Body of pancreas (tissue), 4 donors: ENCODE results near the gene MRGPRE. TPM values are rescaled to one million over a fixed set of nuclear protein-coding genes. Genes with fewer than 3 reads are reported as not detected.

Source experiments
- ATAC-seq: fragments of 150-250 bp; one replicate; pipeline ENCODE4 v1.9.1; 2016
- DNase-seq, 4 donors: peaks; one replicate each; pipeline ENCODE4 v3.0.0-alpha.2; 2019
- H3K27ac ChIP-seq, 4 donors: fragments of 200-600 bp; sonication (generic); 1 replicate in 3 of 4; 2 replicates in 1 of 4; pipeline versions ENCODE4 v1.5.1 to v1.6.1; 2016 to 2019; ENCODE audit warnings: mild to moderate bottlenecking in 1 of 4, mixed read lengths in 1 of 4, moderate library complexity in 1 of 4
- H3K27me3 ChIP-seq, 2 donors: fragments of 200-600 bp; sonication (generic); one replicate each; pipeline ENCODE4 v1.6.0; 2016; ENCODE audit warnings: mild to moderate bottlenecking in 1 of 2
- H3K36me3 ChIP-seq, 2 donors: fragments of 200-600 bp; sonication (generic); replicated peaks in 1 of 2; 2 replicates each; pipeline ENCODE4 v1.5.1; 2016; ENCODE audit warnings: low read depth in 2 of 2; ENCODE audit not compliant: insufficient read depth in 1 of 2
- H3K4me1 ChIP-seq: fragments of 200-600 bp; sonication (generic); one replicate; pipeline ENCODE4 v1.6.0; 2016
- H3K4me3 ChIP-seq, 2 donors: fragments of 200-600 bp; sonication (generic); 1 replicate in 1 of 2; 2 replicates in 1 of 2; pipeline ENCODE4 v1.5.1; 2016 to 2019
- H3K9me3 ChIP-seq, 3 donors: fragments of 200-600 bp; sonication (generic); 1 replicate in 2 of 3; 2 replicates in 1 of 3; pipeline ENCODE4 v1.5.1; 2016
- CTCF ChIP-seq, 7 experiments: fragments of 450-650 bp in 4 of 7; fragments of 200-600 bp in 3 of 7; sonication (generic) in 3 of 7; IDR thresholded peaks; one replicate each; pipeline ENCODE4 v1.5.1; 2016 to 2019; ENCODE audit warnings: antibody characterized with exemption in 7 of 7
- POLR2A ChIP-seq, 3 donors: fragments of 450-650 bp; IDR thresholded peaks; one replicate each; pipeline ENCODE4 v1.6.1; 2016; ENCODE audit warnings: antibody characterized with exemption in 3 of 3, mild to moderate bottlenecking in 2 of 3
- WGBS, 2 donors: methylation state at CpG; one replicate each; pipeline ENCODE4 v1.1.5; 2017; 5-methylcytosine and 5-hydroxymethylcytosine counted together
- intact Hi-C: fragments of 100-400 bp; cut with DNase I; formaldehyde crosslinking; loops from one replicate; pipeline ENCODE4 v1.15.1; 2023
- total RNA-seq, 2 donors: library from RNA; depleted of rRNA; stranded (reverse); fragments of >200 nt; gene quantifications; one replicate each; pipeline ENCODE4 v1.1.0, GENCODE V29; 2016

MRGPRE gene
- total RNA-seq, 2 donors from 2014 or later: not detected

- no peak overlapping the region for H3K4me3 ChIP-seq
- DNase-seq: no peak
- intact Hi-C loops: no loop called here
- ATAC-seq: no peak
- H3K9me3 ChIP-seq: no peaks in the 10 kb centered on the region
- peaks cover 0 to 4% of the 10 kb centered on the region in 2 donors for H3K27me3 ChIP-seq
- no peak for TF ChIP-seq CTCF (IDR thresholded peaks at IDR 0.05)
- no peak for TF ChIP-seq POLR2A (IDR thresholded peaks at IDR 0.05)
- H3K4me1 ChIP-seq: no peaks in the 10 kb centered on the region
- H3K27ac ChIP-seq: no peak overlapping the region
- no peaks in the 10 kb centered on the region for H3K36me3 ChIP-seq
These were observed 12.9 kb upstream of the MRGPRE start for GRCh38 chr11:3245071-3245470.

- peaks cover 0 to 4% of the 10 kb centered on the region in 2 donors for H3K27me3 ChIP-seq
- intact Hi-C loops: no loop called here
- no peaks in the 10 kb centered on the region for H3K9me3 ChIP-seq
- H3K4me1 ChIP-seq: no peaks in the 10 kb centered on the region
- H3K27ac ChIP-seq: no peak overlapping the region
- H3K36me3 ChIP-seq: no peaks in the 10 kb centered on the region
- no peak for TF ChIP-seq CTCF (IDR thresholded peaks at IDR 0.05)
- TF ChIP-seq POLR2A (IDR thresholded peaks at IDR 0.05): no peak
- ATAC-seq: no peak
- no peak overlapping the region for H3K4me3 ChIP-seq
- 80 to 81% methylated on average over 1 of the region's 1 CpG for WGBS, 2 donors
- no peak for DNase-seq
These were observed 11.7 kb upstream of the MRGPRE start for GRCh38 chr11:3243880-3244279.

GRCh38 chr11:3237119-3237518 lies 4.9 kb upstream of the MRGPRE start:
- intact Hi-C loops: no loop called here
- no peaks in the 10 kb centered on the region for H3K27me3 ChIP-seq
- no peak overlapping the region for H3K27ac ChIP-seq
- WGBS, 2 donors: 90 to 100% methylated on average over 2 of the region's 2 CpGs
- no peaks in the 10 kb centered on the region for H3K36me3 ChIP-seq
- H3K4me3 ChIP-seq: no peak overlapping the region
- DNase-seq: no peak
- no peak for ATAC-seq
- no peaks in the 10 kb centered on the region for H3K4me1 ChIP-seq
- TF ChIP-seq CTCF (IDR thresholded peaks at IDR 0.05): no peak
- no peak for TF ChIP-seq POLR2A (IDR thresholded peaks at IDR 0.05)
- H3K9me3 ChIP-seq: no peaks in the 10 kb centered on the region

- Histone ChIP-seq H3K27ac (no peak overlapping the region), H3K27me3 (no peaks in the 10 kb centered on the region), H3K4me1 (no peaks in the 10 kb centered on the region), H3K4me3 (no peak overlapping the region), H3K36me3 (no peaks in the 10 kb centered on the region), H3K9me3 (no peaks in the 10 kb centered on the region)
- WGBS, 2 donors: 63 to 64% methylated on average over 7 of the region's 7 CpGs
- no peak for DNase-seq
- intact Hi-C loops: no loop called here
- no peak for ATAC-seq
- TF ChIP-seq CTCF (IDR thresholded peaks at IDR 0.05) (no peak), POLR2A (IDR thresholded peaks at IDR 0.05) (no peak)
These were observed 2.6 kb upstream of the MRGPRE start for GRCh38 chr11:3234846-3235245.

- no peak overlapping the region for H3K4me3 ChIP-seq
- H3K36me3 ChIP-seq: no peaks in the 10 kb centered on the region
- no peak overlapping the region for H3K27ac ChIP-seq
- ATAC-seq (no peak), DNase-seq (no peak)
- H3K27me3 ChIP-seq: no peaks in the 10 kb centered on the region
- no peaks in the 10 kb centered on the region for H3K9me3 ChIP-seq
- no peak for TF ChIP-seq POLR2A (IDR thresholded peaks at IDR 0.05)
- H3K4me1 ChIP-seq: no peaks in the 10 kb centered on the region
- WGBS, 2 donors: 73 to 82% methylated on average over 16 to 21 of the region's 21 CpGs
- intact Hi-C loops: no loop called here
These were observed 739 bp upstream of the MRGPRE start for GRCh38 chr11:3232956-3233355.
